22Rv1 (cell line): ENCODE measurements around the gene OR2G3.

Experiments
- H3K27ac ChIP-seq: fragments of 450-650 bp; 2 replicates; pipeline ENCODE4 v1.5.1; 2017
- CTCF ChIP-seq: fragments of 450-650 bp; IDR thresholded peaks from 2 replicates; pipeline ENCODE4 v1.5.1; 2017; ENCODE audit warnings: mild to moderate bottlenecking
- ZFX ChIP-seq: fragments of 450-650 bp; IDR thresholded peaks from 2 replicates; pipeline ENCODE4 v1.6.1; 2017; ENCODE audit warnings: antibody characterized with exemption, borderline replicate concordance

OR2G3 gene

GRCh38 chr1:247642742-247643141 is 37.4 kb downstream of the OR2G3 start:
- no peak overlapping the region for H3K27ac ChIP-seq
- TF ChIP-seq ZFX (no peak), CTCF (no peak)

- H3K27ac ChIP-seq: no peak overlapping the region
- no peak for TF ChIP-seq CTCF
- TF ChIP-seq ZFX: no peak
These were observed 41.5 kb downstream of the OR2G3 start for GRCh38 chr1:247646867-247647266.

GRCh38 chr1:247647864-247648263 is 42.5 kb downstream of the OR2G3 start:
- TF ChIP-seq ZFX: no peak
- TF ChIP-seq CTCF: no peak
- no peak overlapping the region for H3K27ac ChIP-seq

GRCh38 chr1:247653040-247653439 is 47.7 kb downstream of the OR2G3 start:
- no peak overlapping the region for H3K27ac ChIP-seq
- TF ChIP-seq ZFX (no peak), CTCF (no peak)
